ENCODE measurements around the gene PRUNE2.
"Not testable (repeated sequence)": the region's sequence is repeated elsewhere in the genome, so short reads cannot be mapped to it uniquely, and the experiment has no call there.

Gene PRUNE2

GRCh38 chr9:76691517-76692313 lies 214.2 kb downstream of the PRUNE2 start:
- DNase-seq: peak; percentile 38

DNA sequence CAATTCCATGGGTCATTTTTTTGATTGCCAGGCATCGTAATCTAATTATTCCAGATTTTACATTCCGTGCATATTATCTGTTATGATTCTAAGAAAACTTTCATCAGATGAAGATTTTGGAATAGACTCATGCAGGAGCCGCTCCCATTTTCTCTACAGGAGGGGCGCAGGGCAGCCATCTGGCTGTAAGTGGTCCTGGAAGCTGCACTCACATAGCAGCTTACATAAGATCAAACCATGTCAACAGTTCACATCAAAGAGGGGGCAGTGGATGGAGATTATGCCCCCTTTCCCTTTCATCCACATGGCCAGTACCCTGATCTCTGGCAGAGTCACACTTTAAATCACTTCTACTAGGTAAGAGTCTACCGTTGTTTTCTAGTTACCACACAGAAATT lies 214.9 kb downstream of the PRUNE2 start:
- DNase-seq: no peak

- DNase-seq: no peak
Observed at GRCh38 chr9:76690246-76690972, 215.5 kb downstream of the PRUNE2 start.

- no peak for DNase-seq
Observed at GRCh38 chr9:76688471-76689238, 217.3 kb downstream of the PRUNE2 start.

DNA sequence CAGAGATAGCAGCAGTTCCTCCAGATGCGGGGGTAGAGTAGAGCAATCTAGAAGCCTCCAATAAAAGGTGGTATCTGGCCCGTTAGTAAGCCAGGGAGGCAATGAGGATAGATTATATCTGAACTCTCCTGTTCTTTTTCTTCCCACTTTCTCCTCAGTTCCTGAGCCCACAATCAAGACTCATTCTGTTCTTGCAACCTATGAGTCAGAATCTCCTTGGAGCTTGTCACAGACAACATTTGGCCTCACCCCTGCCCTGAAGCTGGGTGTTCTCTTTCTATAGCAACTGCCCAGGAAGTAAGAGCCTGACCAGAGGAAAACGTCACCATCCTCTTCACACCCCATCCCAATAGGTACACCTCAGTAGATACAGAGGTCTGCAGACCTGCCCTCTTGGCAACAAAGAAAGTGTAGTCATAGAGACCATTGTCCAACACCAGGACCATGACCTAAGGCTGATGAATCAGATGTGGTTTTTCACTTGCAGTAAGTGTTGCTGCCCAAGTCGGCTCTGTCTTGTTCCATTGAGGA lies 218.0 kb downstream of the PRUNE2 start:
- no peak for DNase-seq

DNA sequence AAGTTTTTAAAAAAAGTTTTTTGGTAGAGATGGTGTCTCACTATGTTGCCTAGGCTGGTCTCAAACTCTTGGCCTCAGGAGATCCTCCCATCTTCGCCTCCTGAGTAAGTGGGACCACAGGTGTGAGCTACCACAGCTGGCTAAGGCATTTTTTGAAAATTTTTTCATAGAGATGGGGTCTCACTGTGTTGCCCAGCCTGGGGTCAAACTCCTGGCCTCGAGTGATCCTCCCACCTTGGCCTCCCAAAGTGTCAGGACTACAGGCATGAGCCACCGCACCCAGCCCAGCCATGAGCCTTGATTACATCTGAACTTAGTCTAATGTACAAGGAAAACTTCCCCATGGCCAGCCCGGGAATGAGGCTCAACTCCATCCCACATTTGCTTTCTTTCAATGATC lies 219.2 kb downstream of the PRUNE2 start:
- no peak for DNase-seq

DNA sequence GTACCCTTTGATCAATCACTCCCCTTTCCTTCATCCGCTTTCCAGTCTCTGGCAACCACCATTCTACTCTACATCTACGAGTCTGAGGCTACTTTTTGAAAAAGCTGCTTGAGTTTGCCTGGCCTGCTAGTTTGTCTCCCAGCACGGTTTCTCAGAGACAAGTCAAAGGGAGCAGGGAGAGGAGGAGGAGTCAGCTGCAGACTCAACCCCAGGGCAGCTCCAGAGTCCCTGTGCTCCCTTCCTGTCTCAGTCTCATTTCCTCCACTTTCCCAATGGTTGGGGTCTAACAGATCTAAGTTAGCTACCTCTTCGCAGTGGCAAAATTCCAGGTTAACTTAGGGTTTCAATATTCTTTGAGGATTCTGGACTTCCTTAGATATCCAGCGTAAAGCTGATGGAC lies 221.7 kb downstream of the PRUNE2 start:
- no peak for DNase-seq

- DNase-seq: no peak
Observed at GRCh38 chr9:76681556-76681955, 224.4 kb downstream of the PRUNE2 start.

DNA sequence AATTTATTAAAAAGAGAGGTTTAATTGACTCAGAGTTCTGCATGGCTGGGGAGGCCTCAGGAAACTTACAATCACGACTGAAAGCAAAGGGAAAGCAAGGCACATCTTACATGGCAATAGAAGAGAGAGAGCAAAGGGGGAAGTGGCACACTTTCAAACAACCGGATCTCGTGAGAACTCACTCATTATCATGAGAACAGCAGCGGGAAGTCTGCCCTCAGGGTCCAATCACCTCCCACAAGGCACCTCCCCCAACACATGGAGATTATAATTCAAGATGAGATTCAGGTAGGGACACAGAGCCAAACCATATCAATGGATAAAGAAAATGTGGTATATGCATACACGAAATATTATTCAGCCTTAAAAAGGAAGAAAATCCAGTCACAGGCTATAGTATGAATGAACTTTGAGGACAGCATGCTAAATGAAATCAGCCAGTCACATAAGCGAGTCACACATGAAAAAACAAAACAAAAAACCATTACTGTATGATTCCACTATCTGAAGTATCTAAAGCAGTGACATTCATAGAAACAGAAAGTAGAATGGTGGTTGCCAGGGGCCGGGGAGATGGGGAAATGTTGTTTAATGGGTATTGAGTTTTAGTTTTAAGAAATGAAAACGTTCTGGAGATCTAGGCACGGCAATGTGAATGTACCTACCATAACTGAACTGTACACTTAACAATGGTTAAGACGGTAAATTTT lies 225.0 kb downstream of the PRUNE2 start:
- no peak for DNase-seq

DNA sequence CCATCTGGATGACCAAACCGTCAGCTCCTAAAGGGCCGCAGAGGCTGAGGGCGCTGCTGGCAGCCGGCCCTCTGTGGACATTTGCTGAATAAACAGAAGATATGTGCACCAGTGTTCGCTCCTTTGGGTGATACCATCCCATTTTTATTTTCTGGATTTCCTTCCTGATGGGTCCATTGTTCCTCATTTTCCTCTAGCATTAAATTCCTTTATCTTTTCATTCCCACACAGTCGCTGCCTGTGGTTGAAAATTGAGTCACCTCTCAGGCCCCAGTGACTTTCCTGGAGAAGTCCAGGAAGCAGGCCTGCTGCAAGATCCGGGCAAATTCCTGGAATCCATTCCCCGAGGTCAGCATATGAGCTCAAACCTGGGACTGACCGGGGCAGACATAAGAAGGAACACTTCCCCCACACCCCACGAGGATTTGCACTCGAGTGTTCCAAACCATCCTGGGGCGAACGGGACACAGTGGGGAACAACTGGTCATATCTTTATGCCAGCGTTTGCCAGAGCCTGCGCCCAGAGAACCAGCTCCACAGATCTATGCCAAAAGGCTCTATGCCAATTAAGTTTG lies 228.3 kb downstream of the PRUNE2 start:
- no peak for DNase-seq

GRCh38 chr9:76676857-76677256 lies 229.1 kb downstream of the PRUNE2 start:
- DNase-seq: no peak

- no peak for DNase-seq
Observed at GRCh38 chr9:76667521-76667957, 238.4 kb downstream of the PRUNE2 start.

DNA sequence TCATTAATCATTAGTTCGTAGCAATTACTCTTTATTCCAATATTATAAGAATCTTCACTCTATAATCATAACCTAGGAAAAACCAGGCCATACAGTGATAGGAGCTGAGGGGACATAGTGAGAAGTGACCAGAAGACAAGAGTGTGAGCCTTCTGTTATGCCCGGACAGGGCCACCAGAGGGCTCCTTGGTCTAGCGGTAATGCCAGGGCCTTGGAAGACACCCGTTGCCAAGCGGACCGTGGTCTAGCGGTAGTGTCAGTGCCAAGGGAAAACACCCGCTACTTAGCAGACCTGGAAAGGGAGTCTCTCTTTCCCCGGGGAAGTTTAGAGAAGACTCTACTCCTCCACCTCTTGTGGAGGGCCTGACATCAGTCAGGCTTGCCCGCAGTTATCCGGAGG lies 239.9 kb downstream of the PRUNE2 start:
- not testable (repeated sequence) for DNase-seq

- DNase-seq: no peak
Observed at GRCh38 chr9:76665458-76665857, 240.5 kb downstream of the PRUNE2 start.

DNA sequence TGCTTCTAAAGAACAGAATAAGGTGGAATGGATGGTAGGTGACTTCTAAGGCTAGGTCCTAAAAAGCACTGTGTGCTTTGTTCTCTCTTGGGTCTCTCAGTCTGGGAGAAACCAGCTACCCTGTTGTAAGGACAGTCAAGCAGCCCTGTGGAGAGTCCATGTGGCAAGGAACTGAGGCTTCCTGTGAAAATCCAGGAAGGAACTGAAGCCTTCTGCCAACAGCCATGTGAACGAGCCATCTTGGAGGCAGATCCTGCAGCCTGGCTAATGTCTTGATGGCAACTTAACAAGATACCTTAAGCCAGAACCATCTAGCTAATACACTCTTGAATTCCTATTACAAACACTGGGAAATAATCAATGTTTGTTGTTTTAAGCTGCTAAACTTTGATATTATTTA lies 241.8 kb downstream of the PRUNE2 start:
- no peak for DNase-seq

DNA sequence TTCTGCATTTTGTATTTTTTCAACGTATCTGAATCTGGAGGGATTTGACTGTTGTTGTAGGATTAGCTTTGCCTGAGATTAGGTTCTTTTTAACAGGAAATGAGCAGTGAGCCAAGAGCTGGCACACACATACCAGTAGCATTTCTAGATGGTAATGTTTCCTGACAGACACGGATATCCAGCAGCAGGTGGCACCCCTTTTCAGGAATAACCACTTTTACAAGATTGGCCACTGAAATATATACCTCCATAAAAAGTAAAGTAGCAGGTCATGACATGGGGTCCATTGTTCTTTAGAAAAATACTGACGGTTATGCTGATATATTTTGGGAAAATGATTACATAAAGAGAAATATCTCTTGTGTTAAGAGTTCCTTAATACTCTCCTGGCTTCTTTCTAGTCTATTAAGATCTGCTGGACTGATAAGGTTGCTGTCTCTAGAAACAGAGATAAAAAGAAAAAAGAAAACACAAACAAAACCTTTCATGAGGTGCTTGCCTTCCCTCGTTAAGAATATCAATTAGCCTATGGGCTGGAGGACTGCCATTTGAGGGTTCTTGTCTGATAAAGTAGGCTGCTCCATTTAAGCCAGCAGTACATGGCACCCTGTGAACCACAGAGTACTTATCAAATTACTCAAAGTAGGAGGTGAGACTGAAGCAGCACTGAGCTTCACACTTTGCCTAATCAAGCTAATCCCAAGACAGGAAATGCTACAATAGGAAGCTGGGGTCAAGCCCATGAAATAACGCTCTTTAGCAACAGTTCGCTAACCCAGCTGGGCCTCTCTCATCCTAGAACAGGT lies 243.2 kb downstream of the PRUNE2 start:
- DNase-seq: no peak

GRCh38 chr9:76658510-76659231 lies 247.2 kb downstream of the PRUNE2 start:
- no peak for DNase-seq

DNA sequence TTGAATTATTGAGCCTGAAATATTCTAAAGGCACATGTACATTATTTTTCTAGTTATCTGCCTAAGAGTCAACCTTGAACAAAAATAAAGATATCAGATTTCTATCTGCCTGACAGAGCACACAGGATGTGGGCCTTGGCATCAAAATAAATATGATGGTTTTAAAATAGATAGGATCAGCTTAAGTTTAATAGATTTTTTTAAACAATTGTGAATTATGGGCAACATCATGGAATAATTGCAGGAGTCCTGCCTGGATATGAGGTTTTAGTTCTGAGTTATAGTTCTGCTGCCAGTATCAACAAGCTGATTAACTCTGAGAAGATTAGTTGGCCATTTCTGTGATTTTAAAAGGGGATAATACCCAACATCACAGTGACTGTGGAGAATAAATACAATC lies 248.6 kb downstream of the PRUNE2 start:
- DNase-seq: no peak

- no peak for DNase-seq
Observed at GRCh38 chr9:76655971-76656370, 249.9 kb downstream of the PRUNE2 start.

- DNase-seq: no peak
Observed at GRCh38 chr9:76655121-76655541, 250.8 kb downstream of the PRUNE2 start.

DNA sequence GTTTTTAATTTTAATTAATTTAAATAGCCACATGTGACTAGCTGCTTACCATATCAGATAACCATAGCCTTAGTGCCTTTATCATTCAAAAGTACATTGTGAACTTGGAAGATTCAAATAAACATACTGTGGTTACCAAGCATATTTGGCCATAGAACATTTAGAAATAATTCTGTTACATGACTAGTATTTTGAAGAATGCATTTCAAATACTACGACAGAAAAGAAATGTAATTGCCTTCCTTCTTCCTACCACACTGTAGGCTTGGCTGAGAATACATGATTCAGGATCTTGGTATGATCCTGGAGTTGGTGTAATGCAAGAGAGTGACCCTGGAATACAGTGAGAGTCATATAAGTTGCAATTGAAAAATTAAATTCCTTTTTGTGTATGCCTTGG lies 251.3 kb downstream of the PRUNE2 start:
- no peak for DNase-seq

Measured in NCI-H2081 treated with DMSO at 0.1 percent for 48 hours (cell line).